CD4-positive, alpha-beta T cell (primary cell): ENCODE data around the gene NHSL2. TPM values are rescaled to one million over a fixed set of nuclear protein-coding genes. Genes with fewer than 3 reads are reported as not detected.

ENCODE experiments used
- ATAC-seq: fragments of 200-7000 bp; cut with Tn5 transposase; one replicate; pipeline ENCODE4 v1.10.0; 2022; ENCODE audit warnings: mild to moderate bottlenecking; ENCODE audit not compliant: poor library complexity
- CTCF ChIA-PET: fragments of 350-600 bp; sonication (Branson Sonifier 250); formaldehyde crosslinking; loops from one replicate; lab custom pipeline; 2021; ENCODE audit warnings: antibody characterized with exemption, inconsistent platforms; lab: Charles Lee
- POLR2A ChIA-PET: fragments of 350-600 bp; sonication (Branson Sonifier 250); formaldehyde crosslinking; loops from one replicate; lab custom pipeline; 2021; ENCODE audit warnings: antibody characterized with exemption, inconsistent platforms; lab: Charles Lee
- DNase-seq, 14 experiments: peaks; one replicate each; pipeline ENCODE4 v3.0.0-alpha.2; 2013 to 2020; ENCODE audit warnings: mixed read lengths in 2 of 14
- H3K27ac ChIP-seq, 2 donors: one replicate each; pipeline versions ENCODE4 v1.5.1 to v1.7.0; 2013; ENCODE audit warnings: low read length in 2 of 2, low read depth in 1 of 2, mild to moderate bottlenecking in 1 of 2
- H3K27me3 ChIP-seq, 2 experiments: 1 replicate in 1 of 2; 2 replicates in 1 of 2; pipeline versions ENCODE4 v1.6.1 to v1.7.0; 2013; ENCODE audit warnings: low read length in 2 of 2, control low read depth in 1 of 2, mild to moderate bottlenecking in 1 of 2, moderate library complexity in 1 of 2; ENCODE audit not compliant: insufficient read depth in 2 of 2, control insufficient read depth in 1 of 2
- H3K36me3 ChIP-seq: one replicate; pipeline ENCODE4 v1.6.1; 2013; ENCODE audit warnings: low read length, control low read depth; ENCODE audit not compliant: insufficient read depth
- H3K4me1 ChIP-seq: one replicate; pipeline ENCODE4 v1.6.1; 2013; ENCODE audit warnings: low read length, control low read depth; ENCODE audit not compliant: insufficient read depth
- H3K4me3 ChIP-seq: one replicate; pipeline ENCODE4 v1.5.1; 2013; ENCODE audit warnings: mild to moderate bottlenecking, low read length, moderate library complexity
- H3K9me3 ChIP-seq, 2 experiments: 1 replicate in 1 of 2; 2 replicates in 1 of 2; pipeline versions ENCODE4 v1.6.1 to v1.7.0; 2013; ENCODE audit warnings: low read length in 2 of 2, mild to moderate bottlenecking in 2 of 2, control low read depth in 1 of 2, moderate library complexity in 1 of 2; ENCODE audit not compliant: control insufficient read depth in 1 of 2, insufficient read depth in 1 of 2
- H3K27ac Mint-ChIP-seq: one replicate; pipeline ENCODE4 v1.8.0; 2020; ENCODE audit warnings: mixed read lengths
- H3K27me3 Mint-ChIP-seq: one replicate; pipeline ENCODE4 v1.8.0; 2021; ENCODE audit warnings: mixed read lengths
- H3K36me3 Mint-ChIP-seq: one replicate; pipeline ENCODE4 v1.8.0; 2021; ENCODE audit warnings: low read depth, mixed read lengths
- H3K4me1 Mint-ChIP-seq: one replicate; pipeline ENCODE4 v1.8.0; 2021; ENCODE audit warnings: low read depth, mixed read lengths
- H3K4me3 Mint-ChIP-seq: one replicate; pipeline ENCODE4 v1.8.0; 2020; ENCODE audit warnings: mild to moderate bottlenecking, mixed read lengths
- H3K9me3 Mint-ChIP-seq: one replicate; pipeline ENCODE4 v1.8.0; 2020; ENCODE audit warnings: mixed read lengths
- intact Hi-C, 2 experiments: fragments of 100-400 bp; cut with DNase I in 1 of 2; cut with micrococcal nuclease in 1 of 2; formaldehyde crosslinking; loops; one replicate each; pipeline versions ENCODE4 v1.15.1 to v1.9.0; 2023 to 2025; cut with DNase I, micrococcal nuclease
- total RNA-seq, 174 experiments: library from RNA in 2 of 174; stranded (reverse) in 2 of 174; gene quantifications; one replicate each; pipeline ENCODE4 v1.2.3 and lab custom pipeline; 2021 to 2026
- TF ChIP-seq, protein P1 (sequence below): fragments of 200-600 bp; IDR thresholded peaks from one replicate; pipeline ENCODE4 v1.8.0; 2022; ENCODE audit warnings: antibody characterized with exemption, mild to moderate bottlenecking

Gene NHSL2
- total RNA-seq, 2 experiments from 2014 or later: 1.3 to 1.5 TPM

DNA sequence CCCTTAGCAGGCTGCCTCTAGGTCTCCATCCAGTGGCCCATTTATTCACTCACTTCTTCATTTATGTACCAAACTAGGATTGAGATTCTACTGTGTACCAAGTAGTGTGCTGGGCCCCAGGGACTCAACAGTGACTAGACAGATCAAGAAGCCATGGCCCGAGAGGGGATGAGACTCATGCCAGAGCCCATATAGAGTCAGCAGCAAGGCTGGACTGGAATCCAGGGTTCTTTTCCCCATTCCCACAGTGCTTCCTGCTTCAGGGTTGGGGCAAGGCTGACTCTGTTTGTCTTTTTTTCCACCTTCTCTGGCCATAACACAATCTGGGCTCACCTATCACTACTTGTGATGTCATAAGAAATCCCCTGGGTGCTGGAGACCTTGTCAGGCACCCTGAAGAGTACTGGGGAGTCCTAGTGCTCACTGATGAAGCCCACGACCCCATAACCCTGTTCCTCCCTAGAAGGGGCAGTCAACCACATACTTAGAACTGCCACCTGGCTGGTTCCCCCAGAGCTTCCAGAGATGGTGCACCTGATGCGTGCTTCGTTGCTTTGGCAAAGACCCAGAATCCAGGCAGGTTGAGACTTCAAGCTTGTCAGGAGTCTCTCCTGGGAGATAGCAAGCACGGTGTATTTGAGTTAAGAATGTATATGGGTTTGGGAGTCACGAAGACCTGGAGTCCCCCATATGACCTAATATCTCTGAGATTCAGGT lies 214.8 kb downstream of the NHSL2 start:
- H3K27ac ChIP-seq: no peak overlapping the region
- CTCF ChIA-PET: interaction anchor here (1.2 to 2.9 kb wide), 5 partner anchors 16 to 107 kb away, joined by 4 to 18 read pairs (median 5); no protein-coding TSS in a partner anchor
- intact Hi-C loops: loop anchor here (1.0 to 2.0 kb wide), 3 partner anchors 23 to 126 kb away; no protein-coding TSS in a partner anchor
- no peaks in the 10 kb centered on the region for H3K9me3 ChIP-seq
- H3K4me1 ChIP-seq: peaks cover 60% of the 10 kb centered on the region
- no peak overlapping the region for H3K4me3 Mint-ChIP-seq
- H3K4me1 Mint-ChIP-seq: peaks cover 45% of the 10 kb centered on the region
- peak overlapping the region; percentile 44 for H3K27ac Mint-ChIP-seq
- peaks cover 0 to under 1% of the 10 kb centered on the region in 2 experiments for H3K27me3 ChIP-seq
- DNase-seq (no peak), ATAC-seq (no peak)
- H3K36me3 ChIP-seq: no peaks in the 10 kb centered on the region
- TF ChIP-seq, protein P1, sequence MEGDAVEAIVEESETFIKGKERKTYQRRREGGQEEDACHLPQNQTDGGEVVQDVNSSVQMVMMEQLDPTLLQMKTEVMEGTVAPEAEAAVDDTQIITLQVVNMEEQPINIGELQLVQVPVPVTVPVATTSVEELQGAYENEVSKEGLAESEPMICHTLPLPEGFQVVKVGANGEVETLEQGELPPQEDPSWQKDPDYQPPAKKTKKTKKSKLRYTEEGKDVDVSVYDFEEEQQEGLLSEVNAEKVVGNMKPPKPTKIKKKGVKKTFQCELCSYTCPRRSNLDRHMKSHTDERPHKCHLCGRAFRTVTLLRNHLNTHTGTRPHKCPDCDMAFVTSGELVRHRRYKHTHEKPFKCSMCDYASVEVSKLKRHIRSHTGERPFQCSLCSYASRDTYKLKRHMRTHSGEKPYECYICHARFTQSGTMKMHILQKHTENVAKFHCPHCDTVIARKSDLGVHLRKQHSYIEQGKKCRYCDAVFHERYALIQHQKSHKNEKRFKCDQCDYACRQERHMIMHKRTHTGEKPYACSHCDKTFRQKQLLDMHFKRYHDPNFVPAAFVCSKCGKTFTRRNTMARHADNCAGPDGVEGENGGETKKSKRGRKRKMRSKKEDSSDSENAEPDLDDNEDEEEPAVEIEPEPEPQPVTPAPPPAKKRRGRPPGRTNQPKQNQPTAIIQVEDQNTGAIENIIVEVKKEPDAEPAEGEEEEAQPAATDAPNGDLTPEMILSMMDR: no peak
- H3K4me3 ChIP-seq: no peak overlapping the region
- no peaks in the 10 kb centered on the region for H3K36me3 Mint-ChIP-seq
- peaks cover 18% of the 10 kb centered on the region for H3K27me3 Mint-ChIP-seq
- POLR2A ChIA-PET: interaction anchor here (0.8 kb wide), 1 partner anchor 107 kb away, joined by 4 read pairs; no protein-coding TSS in a partner anchor
- no peaks in the 10 kb centered on the region for H3K9me3 Mint-ChIP-seq

DNA sequence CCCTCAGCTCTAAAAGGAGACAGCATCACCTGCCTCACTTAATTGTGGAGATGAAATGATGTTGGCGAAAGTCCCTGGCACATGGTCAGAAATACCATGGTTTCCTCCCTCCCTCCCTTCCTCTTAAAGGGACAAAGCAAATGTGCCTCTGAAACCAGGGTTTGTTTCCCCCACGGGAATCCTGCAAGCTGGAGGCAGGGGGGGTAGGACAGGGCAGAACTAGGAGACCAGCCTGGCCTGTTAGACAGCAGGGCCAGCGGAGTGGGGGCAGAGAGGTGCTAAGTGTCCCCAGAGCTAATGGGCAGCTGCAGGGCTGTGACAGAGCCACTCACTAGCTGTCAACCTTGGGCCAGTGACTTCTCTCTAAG lies 215.4 kb downstream of the NHSL2 start:
- peak overlapping the region; percentile 9 for H3K27ac Mint-ChIP-seq
- Histone ChIP-seq H3K27ac (no peak overlapping the region), H3K27me3 (peaks cover 0 to 3% of the 10 kb centered on the region in 2 experiments), H3K36me3 (no peaks in the 10 kb centered on the region), H3K4me1 (peaks cover 60% of the 10 kb centered on the region), H3K4me3 (no peak overlapping the region), H3K9me3 (no peaks in the 10 kb centered on the region)
- H3K27me3 Mint-ChIP-seq: peaks cover 18% of the 10 kb centered on the region
- CTCF ChIA-PET: interaction anchor here (0.6 to 2.9 kb wide), 11 partner anchors 11 to 151 kb away, joined by 3 to 18 read pairs (median 5); partner anchors contain the start of genes PIN4 and RPS4X
- H3K36me3 Mint-ChIP-seq: no peaks in the 10 kb centered on the region
- POLR2A ChIA-PET: interaction anchor here (0.8 to 0.9 kb wide), 2 partner anchors 29 to 107 kb away, joined by 3 to 4 read pairs; no protein-coding TSS in a partner anchor
- H3K4me3 Mint-ChIP-seq: no peak overlapping the region
- intact Hi-C loops: loop anchor here (1.0 kb wide), 2 partner anchors 108 to 127 kb away; no protein-coding TSS in a partner anchor
- ATAC-seq (no peak), DNase-seq (no peak)
- no peaks in the 10 kb centered on the region for H3K9me3 Mint-ChIP-seq
- TF ChIP-seq, protein P1: no peak
- H3K4me1 Mint-ChIP-seq: peaks cover 39% of the 10 kb centered on the region

DNA sequence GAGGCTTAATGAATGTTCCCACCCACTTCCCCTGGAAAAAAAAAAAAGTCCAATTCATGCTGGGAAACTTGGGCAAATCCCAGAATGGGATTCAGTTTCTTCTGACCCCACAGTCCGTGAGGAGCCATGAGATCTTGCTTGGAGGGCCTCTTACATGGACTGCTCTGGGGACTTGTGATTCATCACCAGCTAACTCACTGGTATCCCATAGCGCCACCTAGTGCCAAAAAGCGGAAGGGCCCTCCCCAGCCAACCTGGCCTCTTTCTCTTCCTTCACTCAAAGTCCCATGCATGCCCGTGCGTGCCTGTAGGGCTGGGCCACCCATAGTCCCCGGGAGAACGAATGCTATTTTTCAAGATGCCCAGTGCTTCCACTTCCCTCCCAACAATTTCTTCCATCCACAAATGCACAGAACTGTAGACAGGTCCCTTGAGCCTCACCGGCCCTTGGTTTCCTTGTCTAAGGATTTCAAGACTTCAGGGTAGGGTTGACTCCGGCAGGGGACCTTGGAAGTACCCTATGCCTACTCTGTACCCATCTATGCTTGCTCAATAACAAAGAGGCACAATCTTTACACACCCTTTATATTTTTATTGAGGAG lies 216.0 kb downstream of the NHSL2 start:
- ATAC-seq: peak; percentile 79
- Histone ChIP-seq H3K27me3 (peaks cover 0 to 3% of the 10 kb centered on the region in 2 experiments), H3K4me1 (peaks cover 58% of the 10 kb centered on the region), H3K9me3 (no peaks in the 10 kb centered on the region), H3K27ac (no peak overlapping the region), H3K36me3 (no peaks in the 10 kb centered on the region), H3K4me3 (no peak overlapping the region)
- ChIA-PET CTCF (interaction anchor here (0.6 to 2.9 kb wide), 12 partner anchors 12 to 150 kb away, joined by 3 to 18 read pairs (median 5); partner anchors contain the start of genes PIN4 and RPS4X), POLR2A (interaction anchor here (0.9 to 1.3 kb wide), 2 partner anchors 30 to 109 kb away, joined by 3 to 6 read pairs; no protein-coding TSS in a partner anchor)
- H3K4me3 Mint-ChIP-seq: no peak overlapping the region
- DNase-seq: peak; percentile 69 to 89 (median 80)
- intact Hi-C loops: loop anchor here (1.0 kb wide), 2 partner anchors 108 to 127 kb away; no protein-coding TSS in a partner anchor
- H3K36me3 Mint-ChIP-seq: no peaks in the 10 kb centered on the region
- H3K27ac Mint-ChIP-seq: peak overlapping the region; percentile 9
- H3K9me3 Mint-ChIP-seq: no peaks in the 10 kb centered on the region
- H3K27me3 Mint-ChIP-seq: peaks cover 18% of the 10 kb centered on the region
- peaks cover 33% of the 10 kb centered on the region for H3K4me1 Mint-ChIP-seq
- TF ChIP-seq, protein P1: peak; percentile 72
